Mammary epithelial cell (primary cell): Measurements from ENCODE around the gene LRRC27.

ENCODE experiments used
- CTCF ChIP-seq, 2 donors: IDR thresholded peaks in 1 of 2; conservative IDR thresholded peaks in 1 of 2; 2 replicates each; pipeline ENCODE4 v1.5.1; 2011 to 2012; ENCODE audit warnings: inconsistent platforms in 2 of 2, low read length in 2 of 2, mild to moderate bottlenecking in 2 of 2, control low read depth in 1 of 2, low read depth in 1 of 2; ENCODE audit not compliant: insufficient read depth in 1 of 2; ENCODE audit errors: extremely low read depth in 1 of 2
- EZH2 ChIP-seq: IDR thresholded peaks from 2 replicates; pipeline ENCODE4 v1.6.1; 2012; ENCODE audit warnings: low read length, inconsistent platforms, borderline replicate concordance

- TF ChIP-seq CTCF (conservative IDR thresholded peaks at IDR 0.05 in 1 of 2, IDR thresholded peaks at IDR 0.05 in 1 of 2; ENCODE audit: extremely low read depth in 1 of 2, insufficient read depth in 1 of 2, low read depth in 1 of 2, low read length in 2 of 2) (no peak), EZH2 (no peak)
Measured at GRCh38 chr10:132421847-132422751, 90.1 kb downstream of the LRRC27 start.
